Stimulated activated CD4-positive, alpha-beta T cell treated with anti-CD3 and anti-CD28 coated beads, Interleukin-15, amount 100 ng/mL, for 1 hour (primary cell): ENCODE measurements around the gene HSD3B7.
A peak's percentile ranks its signal among the peaks of the same experiment; 100 is the strongest.
"Not testable (repeated sequence)": the region's sequence is repeated elsewhere in the genome, so short reads cannot be mapped to it uniquely, and the experiment has no call there.

ENCODE experiments used
- DNase-seq, 2 donors: peaks; one replicate each; pipeline ENCODE4 v3.0.0-alpha.2; 2020; ENCODE audit warnings: low read depth in 1 of 2, low spot score in 1 of 2

HSD3B7 gene

GRCh38 chr16:30998852-30999761, 14.1 kb downstream of the HSD3B7 start:
- no peak for DNase-seq

- DNase-seq, result no peak
These were observed 15.8 kb downstream of the HSD3B7 start for GRCh38 chr16:31000671-31001382.

- no peak for DNase-seq
These were observed 16.7 kb downstream of the HSD3B7 start for GRCh38 chr16:31001507-31002249.

GRCh38 chr16:31002250-31002700, 17.3 kb downstream of the HSD3B7 start:
- DNase-seq, result no peak

- DNase-seq, result no peak
These were observed 17.9 kb downstream of the HSD3B7 start for GRCh38 chr16:31002862-31003341.

- no peak for DNase-seq
These were observed 18.7 kb downstream of the HSD3B7 start for GRCh38 chr16:31003744-31004143.

- DNase-seq, result no peak
These were observed 19.7 kb downstream of the HSD3B7 start for GRCh38 chr16:31004658-31005057.

GRCh38 chr16:31005350-31006085, 20.5 kb downstream of the HSD3B7 start:
- DNase-seq, result no peak

- no peak for DNase-seq
These were observed 21.0 kb downstream of the HSD3B7 start for GRCh38 chr16:31006086-31006385.

GRCh38 chr16:31006589-31006988, 21.6 kb downstream of the HSD3B7 start:
- DNase-seq, result no peak

- DNase-seq, result no peak
These were observed 22.7 kb downstream of the HSD3B7 start for GRCh38 chr16:31007684-31008083.

GRCh38 chr16:31008149-31008548, 23.1 kb downstream of the HSD3B7 start:
- no peak for DNase-seq

- no peak for DNase-seq
These were observed 23.5 kb downstream of the HSD3B7 start for GRCh38 chr16:31008551-31008950.

- no peak for DNase-seq
These were observed 24.1 kb downstream of the HSD3B7 start for GRCh38 chr16:31009120-31009519.

- no peak for DNase-seq
These were observed 25.0 kb downstream of the HSD3B7 start for GRCh38 chr16:31009894-31010584.

GRCh38 chr16:31010585-31011325, 25.7 kb downstream of the HSD3B7 start, which contains the start of gene STX1B:
Gene STX1B, minus strand, starts transcription at chr16:31010638. Its CDS starts 242 bp downstream, at chr16:31010396.
- DNase-seq, result peak; percentile 20 to 40

- DNase-seq, result not testable (repeated sequence)
These were observed 26.8 kb downstream of the HSD3B7 start for GRCh38 chr16:31011815-31012214.

GRCh38 chr16:31013292-31013691, 28.3 kb downstream of the HSD3B7 start:
- DNase-seq, result not testable (repeated sequence)

- no peak for DNase-seq
These were observed 31.0 kb downstream of the HSD3B7 start for GRCh38 chr16:31016018-31016417.
